ENCODE measurements around the gene HCRTR1. TPM values are rescaled to one million over a fixed set of nuclear protein-coding genes. Genes with fewer than 3 reads are reported as not detected.

Gene HCRTR1
- polyA plus RNA-seq, 1 donor from 2014 or later = 0.37 TPM

GRCh38 chr1:31650161-31651088 is 32.9 kb downstream of the HCRTR1 start:
- Histone ChIP-seq H3K9me3 (ENCODE audit: low read length) (no peaks in the 10 kb centered on the region), H3F3A (ENCODE audit: insufficient read depth, low read length, poor library complexity, severe bottlenecking) (peaks cover 3% of the 10 kb centered on the region), H3K4me2 (ENCODE audit: low read length) (no peak overlapping the region), H3K36me3 (ENCODE audit: insufficient read depth, low read length) (no peaks in the 10 kb centered on the region), H2AFZ (ENCODE audit: low read depth, low read length) (no peak overlapping the region), H3K9ac (ENCODE audit: low read length) (no peak overlapping the region), H3K4me3 (ENCODE audit: low read length) (no peak overlapping the region), H3K79me2 (replicated peaks; ENCODE audit: insufficient read depth, low read length) (no peaks in the 10 kb centered on the region), H4K20me1 (ENCODE audit: insufficient read depth) (no peaks in the 10 kb centered on the region), H3K9me2 (ENCODE audit: insufficient read depth, low read length) (no peaks in the 10 kb centered on the region), H3K27me3 (ENCODE audit: insufficient read depth, low read depth, low read length) (no peaks in the 10 kb centered on the region), H3K27ac (ENCODE audit: low read length) (no peak overlapping the region)
- TF ChIP-seq POLR2AphosphoS5 (IDR thresholded peaks at IDR 0.05) = no peak

GRCh38 chr1:31651089-31651420 is 33.6 kb downstream of the HCRTR1 start:
- no peaks in the 10 kb centered on the region for H3K79me2 ChIP-seq (replicated peaks; ENCODE audit: insufficient read depth, low read length)
- TF ChIP-seq CTCF (IDR thresholded peaks at IDR 0.05; ENCODE audit: poor library complexity, severe bottlenecking) = no peak
- no peak for TF ChIP-seq SMC3 (conservative IDR thresholded peaks at IDR 0.05; ENCODE audit: poor library complexity)
- TF ChIP-seq EP300 (conservative IDR thresholded peaks at IDR 0.05; ENCODE audit: poor library complexity, severe bottlenecking) = no peak
- no peak for TF ChIP-seq MXI1 (conservative IDR thresholded peaks at IDR 0.05; ENCODE audit: poor library complexity, severe bottlenecking)
- no peak for TF ChIP-seq POLR2AphosphoS5 (IDR thresholded peaks at IDR 0.05)
- no peak for TF ChIP-seq EZH2 (IDR thresholded peaks at IDR 0.05; ENCODE audit: borderline replicate concordance, insufficient read depth, low read length, poor library complexity, severe bottlenecking)
- H2AFZ ChIP-seq (ENCODE audit: low read depth, low read length) = no peak overlapping the region
- H3K4me3 ChIP-seq (ENCODE audit: low read length) = no peak overlapping the region
- peaks cover 3% of the 10 kb centered on the region for H3F3A ChIP-seq (ENCODE audit: insufficient read depth, low read length, poor library complexity, severe bottlenecking)
- no peaks in the 10 kb centered on the region for H3K9me2 ChIP-seq (ENCODE audit: insufficient read depth, low read length)
- no peaks in the 10 kb centered on the region for H3K36me3 ChIP-seq (ENCODE audit: insufficient read depth, low read length)
- H3K27ac ChIP-seq (ENCODE audit: low read length) = no peak overlapping the region
- H3K27me3 ChIP-seq (ENCODE audit: insufficient read depth, low read depth, low read length) = no peaks in the 10 kb centered on the region
- no peaks in the 10 kb centered on the region for H3K9me3 ChIP-seq (ENCODE audit: low read length)
- no peak overlapping the region for H3K4me2 ChIP-seq (ENCODE audit: low read length)
- H4K20me1 ChIP-seq (ENCODE audit: insufficient read depth) = no peaks in the 10 kb centered on the region
- no peak overlapping the region for H3K9ac ChIP-seq (ENCODE audit: low read length)

GRCh38 chr1:31651766-31652165 is 34.3 kb downstream of the HCRTR1 start:
- TF ChIP-seq TAF1 (IDR thresholded peaks at IDR 0.05; ENCODE audit: low read depth) (no peak), POLR2AphosphoS5 (IDR thresholded peaks at IDR 0.05) (no peak), EP300 (conservative IDR thresholded peaks at IDR 0.05; ENCODE audit: poor library complexity, severe bottlenecking) (no peak), RAD21 (conservative IDR thresholded peaks at IDR 0.05) (no peak), REST (IDR thresholded peaks at IDR 0.05; ENCODE audit: borderline replicate concordance) (no peak), CTCF (IDR thresholded peaks at IDR 0.05; ENCODE audit: poor library complexity, severe bottlenecking) (no peak), EZH2 (IDR thresholded peaks at IDR 0.05; ENCODE audit: borderline replicate concordance, insufficient read depth, low read length, poor library complexity, severe bottlenecking) (no peak)
- Histone ChIP-seq H3K9ac (ENCODE audit: low read length) (no peak overlapping the region), H2AFZ (ENCODE audit: low read depth, low read length) (no peak overlapping the region), H3K9me2 (ENCODE audit: insufficient read depth, low read length) (no peaks in the 10 kb centered on the region), H3K27ac (ENCODE audit: low read length) (no peak overlapping the region), H3K4me3 (ENCODE audit: low read length) (no peak overlapping the region), H3K36me3 (ENCODE audit: insufficient read depth, low read length) (no peaks in the 10 kb centered on the region), H3K4me2 (ENCODE audit: low read length) (no peak overlapping the region), H3K79me2 (replicated peaks; ENCODE audit: insufficient read depth, low read length) (no peaks in the 10 kb centered on the region), H3F3A (ENCODE audit: insufficient read depth, low read length, poor library complexity, severe bottlenecking) (peaks cover 3% of the 10 kb centered on the region), H3K9me3 (ENCODE audit: low read length) (no peaks in the 10 kb centered on the region), H3K27me3 (ENCODE audit: insufficient read depth, low read depth, low read length) (no peaks in the 10 kb centered on the region), H4K20me1 (ENCODE audit: insufficient read depth) (no peaks in the 10 kb centered on the region)
